NCI-H2029 treated with DMSO at 0.1 percent for 48 hours (cell line): Measurements from ENCODE around the gene KAZN.
"Not testable (repeated sequence)": the region's sequence is repeated elsewhere in the genome, so short reads cannot be mapped to it uniquely, and the experiment has no call there.

Source experiments
- DNase-seq: peaks from one replicate; lab custom pipeline; 2025; lab: John Stamatoyannopoulos, UW

The KAZN gene

DNA sequence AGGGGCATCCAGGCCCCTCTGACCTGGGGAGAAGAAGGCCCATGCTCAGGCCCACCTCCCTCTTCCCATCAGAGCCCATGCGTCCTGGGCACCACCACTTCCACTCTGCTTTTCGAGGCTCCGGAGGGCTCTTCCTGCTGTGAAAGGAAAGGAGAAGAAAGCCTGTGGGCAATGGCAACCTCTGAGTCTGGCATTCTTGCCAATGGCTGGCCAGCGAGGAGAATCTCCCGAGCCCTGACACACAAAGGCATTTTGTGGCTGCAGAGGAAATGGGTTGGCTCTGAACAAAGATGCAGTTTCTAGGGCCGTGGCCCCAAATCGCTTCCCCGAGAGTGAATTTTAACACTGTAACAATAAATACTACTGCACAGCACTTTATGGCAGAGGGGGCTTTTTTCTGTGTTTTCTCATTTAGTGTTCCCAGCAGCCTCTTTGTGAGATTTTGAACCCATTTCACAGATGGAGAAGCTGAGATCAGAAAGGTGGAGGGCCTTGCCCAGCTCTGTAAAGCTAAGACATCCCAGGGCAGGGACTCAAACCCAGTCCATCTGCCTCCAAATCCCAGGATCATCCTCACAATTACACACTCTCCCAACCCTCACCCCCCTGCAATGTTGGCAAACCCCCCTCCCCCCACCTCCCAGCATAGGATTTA, 519.3 kb downstream of the KAZN start:
- no peak for DNase-seq

DNA sequence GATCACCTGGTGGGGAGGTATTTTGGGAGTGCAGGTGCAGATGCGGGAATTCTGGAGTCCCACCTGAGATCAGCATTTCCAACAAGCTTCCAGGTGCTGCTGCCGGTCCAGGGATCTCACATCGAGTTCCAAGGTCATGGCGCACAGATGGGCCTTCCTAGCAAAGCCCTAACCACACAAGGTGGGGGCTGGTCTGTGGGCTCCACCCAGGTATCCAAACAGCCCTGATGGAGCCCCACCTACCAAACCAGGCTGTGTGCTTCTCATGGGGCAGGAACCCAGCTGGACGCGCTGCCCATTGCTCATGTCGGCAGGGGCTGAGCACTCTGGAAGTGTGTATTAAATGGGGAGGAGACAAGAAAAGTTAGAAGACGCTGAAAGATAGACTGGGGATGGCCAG, 520.1 kb downstream of the KAZN start:
- DNase-seq: no peak

DNA sequence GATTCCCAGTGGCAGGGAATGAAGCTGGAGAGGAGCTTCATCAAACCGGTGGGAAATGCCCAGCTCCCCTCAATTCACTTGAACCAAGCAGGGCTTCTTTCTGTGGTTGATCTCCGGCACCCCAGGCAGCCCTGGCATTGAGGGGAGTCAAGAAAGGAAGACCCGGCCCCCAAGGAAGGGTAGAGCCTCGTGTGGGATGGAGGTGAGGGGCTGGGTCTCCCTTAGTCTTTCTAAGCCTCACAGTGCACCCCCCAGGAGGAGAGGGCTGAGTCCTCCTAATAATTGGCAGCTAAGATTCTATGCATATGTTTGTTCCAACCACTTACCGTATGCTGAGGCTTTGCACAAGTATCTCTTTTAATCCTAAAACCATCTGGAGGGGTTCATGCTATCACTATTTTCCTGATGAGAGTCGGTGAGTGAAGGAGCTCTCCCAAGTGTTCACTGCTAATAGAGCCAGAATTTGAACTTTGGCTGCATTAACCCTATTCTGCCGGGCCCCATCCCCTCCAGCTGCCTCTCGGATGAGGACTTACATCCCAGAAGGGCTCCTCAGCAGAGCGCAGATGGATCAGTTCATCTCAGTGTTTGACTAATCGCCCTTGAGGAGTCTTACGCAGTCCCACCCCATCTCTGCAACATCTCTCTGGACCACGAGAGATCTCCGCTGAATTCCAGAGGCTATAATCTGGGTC, 521.9 kb downstream of the KAZN start:
- DNase-seq: no peak

DNA sequence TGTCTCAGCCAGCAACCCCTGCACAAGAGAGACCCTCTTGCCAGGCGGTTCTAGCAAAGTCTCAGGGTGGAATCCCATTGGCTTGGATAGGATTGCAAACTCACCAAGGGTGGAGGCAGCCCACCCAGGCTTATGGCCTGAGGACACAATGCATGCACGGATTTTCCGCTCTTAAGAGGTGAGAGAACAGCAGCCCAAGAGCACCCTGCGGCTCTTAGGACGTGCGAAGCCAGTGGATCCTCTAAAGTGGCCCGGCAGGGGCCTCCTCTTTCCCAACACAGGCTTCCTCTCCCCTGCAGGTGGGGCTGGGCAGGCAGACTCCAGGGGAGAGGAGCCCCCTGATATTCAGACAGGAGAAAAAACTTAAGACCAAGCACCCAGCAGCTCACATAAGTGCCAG, 523.8 kb downstream of the KAZN start:
- no peak for DNase-seq

DNA sequence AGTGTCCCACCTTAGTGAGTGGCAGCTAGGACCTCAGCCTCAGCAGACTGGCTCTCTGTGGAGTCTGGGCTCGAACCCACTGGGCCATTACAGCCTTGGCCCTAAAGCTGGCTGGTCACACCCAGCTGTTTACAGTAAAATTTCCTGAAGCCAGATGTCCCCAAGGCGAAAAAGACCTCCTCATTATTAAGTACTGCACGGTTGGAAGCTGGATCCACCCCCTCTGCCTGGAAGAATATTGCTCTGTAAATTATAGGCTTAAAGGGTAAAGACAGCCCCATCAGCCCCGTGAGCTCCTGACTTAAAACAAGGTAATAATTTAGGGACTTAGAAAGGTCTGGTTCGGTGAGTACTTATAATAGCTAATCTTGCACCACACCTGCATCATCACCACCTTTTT, 524.8 kb downstream of the KAZN start:
- DNase-seq: no peak

DNA sequence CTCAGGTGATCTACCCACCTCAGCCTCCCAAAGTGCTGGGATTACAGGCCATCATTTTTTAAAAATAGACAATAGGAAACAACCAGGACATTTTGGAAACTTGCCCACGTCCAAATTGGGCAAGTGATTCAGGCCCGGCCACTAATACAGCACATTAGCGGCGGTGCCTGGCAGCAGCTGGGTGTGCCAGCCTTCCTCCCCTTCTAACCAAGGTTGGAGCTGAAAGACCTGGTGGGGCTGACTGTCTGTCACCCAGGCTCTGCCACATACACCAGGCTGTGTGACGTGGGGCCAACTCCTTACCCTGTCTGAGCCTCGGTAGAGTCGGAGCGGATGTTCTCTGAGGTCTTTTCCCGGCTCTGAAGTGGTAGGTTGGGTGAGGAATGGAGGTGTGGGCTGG, 525.4 kb downstream of the KAZN start:
- no peak for DNase-seq

DNA sequence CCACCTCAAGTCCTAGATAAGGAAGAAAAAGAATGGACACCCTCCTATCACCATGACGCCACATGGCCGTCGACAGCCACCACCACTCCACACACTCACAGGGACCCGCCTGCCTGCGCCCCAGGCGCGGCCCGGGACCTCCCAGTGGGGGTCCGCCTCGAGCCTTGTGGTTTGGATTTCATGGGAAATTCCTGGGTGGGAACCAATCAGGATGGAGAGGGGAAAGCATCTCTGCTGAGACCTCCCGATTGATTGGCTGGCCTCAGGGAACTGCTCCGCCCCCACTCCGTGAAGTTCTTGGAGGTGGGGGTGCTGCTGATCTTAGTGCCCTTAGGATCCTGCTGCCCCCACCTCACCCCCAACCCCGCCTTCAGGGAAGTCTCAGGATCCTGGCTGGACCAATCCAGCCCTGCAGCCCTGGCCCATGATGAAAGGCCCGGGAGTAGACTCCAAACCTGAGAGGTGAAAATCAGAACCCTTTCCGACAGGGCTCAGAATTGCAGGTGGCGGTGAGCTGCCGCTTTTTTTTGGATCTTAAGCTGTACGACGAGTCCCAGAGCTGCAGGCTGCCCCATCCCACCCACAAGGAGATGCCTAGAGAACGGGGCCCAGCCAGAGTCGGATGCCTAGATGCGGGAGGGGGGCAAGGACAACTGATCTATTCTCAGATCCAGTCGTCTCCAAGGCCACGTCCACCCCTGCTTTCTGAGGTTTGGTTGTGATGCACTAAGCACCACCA, 526.0 kb downstream of the KAZN start:
- no peak for DNase-seq

DNA sequence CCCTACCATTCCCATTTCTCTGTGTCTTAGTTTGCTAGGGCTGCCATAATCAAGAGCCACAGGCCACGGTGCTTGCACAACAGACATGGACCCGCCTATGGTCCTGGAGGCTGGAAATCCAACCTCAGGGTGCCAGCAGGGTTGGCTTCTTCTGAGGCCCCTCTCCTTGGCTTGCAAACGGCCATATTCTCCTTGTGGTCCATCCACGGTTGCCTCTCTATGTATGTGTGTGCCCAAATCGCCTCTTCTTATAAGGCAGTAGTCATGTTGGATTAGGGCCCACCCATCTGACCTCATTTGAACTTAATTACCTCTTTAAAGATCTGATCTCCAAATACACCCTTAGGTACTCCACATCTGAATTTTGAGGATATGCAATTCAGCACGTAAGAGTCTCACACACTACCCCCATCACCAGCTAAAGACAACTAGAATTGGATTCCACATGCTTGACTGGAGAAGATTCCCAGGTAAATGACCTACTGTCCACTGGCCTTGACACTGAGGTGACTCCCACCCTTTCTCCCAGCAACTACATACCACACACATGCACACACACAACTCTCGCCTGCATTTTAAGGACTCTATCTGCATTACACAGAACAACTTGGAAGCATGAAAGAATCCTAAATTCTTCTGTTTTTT, 526.7 kb downstream of the KAZN start:
- DNase-seq: no peak

DNA sequence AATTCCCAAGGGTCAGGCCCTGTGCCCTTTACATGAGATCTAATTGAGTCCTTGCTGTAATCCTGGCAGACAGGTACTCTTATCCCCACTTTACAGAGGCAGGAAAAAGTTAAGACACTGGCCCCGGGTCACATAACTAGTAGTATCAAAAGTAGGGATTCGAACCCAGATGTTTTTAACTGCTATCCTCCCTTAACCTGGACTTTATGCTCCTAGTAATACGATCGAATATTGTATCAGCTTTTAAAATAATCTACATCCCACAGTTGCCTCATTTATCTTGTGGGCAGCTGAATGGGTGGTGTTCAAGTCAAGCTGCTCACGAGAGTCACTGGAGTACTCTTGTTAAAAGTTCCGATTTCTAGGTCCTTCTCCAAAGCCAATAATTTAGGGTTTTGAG, 529.6 kb downstream of the KAZN start:
- no peak for DNase-seq

DNA sequence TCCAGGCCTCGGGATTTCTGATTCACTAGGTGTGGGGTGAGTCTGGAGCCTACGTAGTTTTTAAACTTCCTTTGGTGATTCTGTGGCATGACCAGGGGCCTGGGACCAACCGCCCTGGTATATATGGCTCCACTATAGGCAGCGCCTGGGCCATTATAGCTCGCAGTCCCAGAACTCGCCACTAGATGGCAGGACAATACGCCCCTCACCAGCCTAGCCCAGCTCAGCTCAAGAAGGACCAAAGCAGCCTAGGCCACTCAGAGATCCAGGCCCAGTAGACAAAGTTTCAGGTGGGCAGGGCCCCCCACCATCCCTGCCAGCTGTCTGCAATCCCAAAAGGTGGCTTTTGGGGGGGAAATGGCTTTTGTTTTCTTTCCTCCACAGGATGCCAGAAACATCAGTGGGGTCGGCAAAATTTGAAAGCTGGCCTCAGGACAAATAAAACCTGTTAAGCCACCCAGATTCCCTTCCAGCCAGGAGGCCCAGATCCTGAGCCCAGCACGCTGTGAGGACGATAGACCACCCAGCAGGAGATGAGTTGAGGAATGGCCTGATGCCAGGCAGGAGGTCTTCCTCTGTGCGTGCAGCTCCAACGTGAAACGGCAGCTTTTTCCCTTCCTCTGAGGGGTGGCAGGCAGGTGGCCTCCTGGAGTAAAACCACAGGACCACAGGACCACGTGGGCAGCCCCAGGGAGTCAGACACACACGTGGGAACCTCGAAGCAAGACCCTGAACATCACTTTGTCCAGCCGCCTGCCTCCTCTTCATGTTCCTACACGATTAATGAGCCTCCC, 530.2 kb downstream of the KAZN start:
- peak; percentile 21 for DNase-seq

DNA sequence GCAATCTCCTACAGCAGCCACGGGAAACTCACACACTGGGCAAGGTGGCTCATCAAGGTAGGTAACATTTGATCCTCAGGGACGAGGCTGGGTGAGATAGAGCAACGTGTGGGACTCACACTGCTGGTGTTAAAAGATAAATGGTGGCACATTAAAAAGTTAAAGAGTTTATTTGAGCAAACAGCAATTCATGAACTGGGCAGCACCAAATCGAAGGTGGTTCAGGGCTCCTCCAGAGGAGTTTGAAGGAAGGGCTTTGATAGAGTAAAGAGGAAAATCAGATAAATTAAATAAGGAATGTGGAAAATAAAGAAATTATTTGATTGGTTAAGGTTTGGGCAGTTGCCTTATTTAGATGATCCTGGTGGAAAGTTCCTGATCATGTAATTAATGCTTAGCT, 531.5 kb downstream of the KAZN start:
- DNase-seq: no peak

DNA sequence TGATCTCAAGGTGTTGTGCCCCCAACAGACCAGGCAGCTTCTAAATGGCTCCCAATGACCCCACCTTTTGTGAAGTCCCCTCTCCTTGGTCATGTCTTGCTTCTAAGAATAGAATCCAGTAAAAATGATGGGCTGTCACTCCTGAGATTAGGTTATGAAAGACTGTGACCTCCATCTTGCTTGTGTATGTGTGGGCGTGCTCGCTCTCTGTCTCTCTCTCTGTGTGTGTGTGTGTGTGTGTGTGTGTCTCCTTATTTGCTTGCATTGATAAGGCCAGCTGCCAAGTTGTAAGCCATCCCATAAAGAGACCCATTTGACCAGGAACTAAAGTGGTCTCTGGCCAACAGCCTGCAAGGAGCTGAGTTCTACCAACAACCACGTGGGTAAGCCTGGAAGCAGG, 532.1 kb downstream of the KAZN start:
- no peak for DNase-seq

DNA sequence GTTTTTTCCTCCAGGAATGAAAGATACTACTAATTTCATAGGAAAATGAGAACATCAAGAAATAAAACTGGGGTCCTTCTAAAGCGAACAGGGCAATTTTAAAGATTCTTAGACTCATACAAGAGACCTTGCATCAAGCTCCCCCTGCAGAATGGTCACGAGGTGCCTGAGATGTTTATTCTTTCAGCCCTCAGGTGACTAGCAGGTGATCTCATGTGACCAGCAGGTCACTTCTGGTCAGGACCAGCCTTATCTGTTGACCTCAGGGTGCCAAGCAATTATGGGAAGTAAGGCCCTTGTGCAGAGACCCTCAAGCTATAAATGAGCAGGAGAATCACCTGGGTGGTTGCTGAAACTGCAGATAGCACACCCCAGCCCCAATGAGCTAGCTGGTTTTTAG, 534.5 kb downstream of the KAZN start:
- DNase-seq: no peak

DNA sequence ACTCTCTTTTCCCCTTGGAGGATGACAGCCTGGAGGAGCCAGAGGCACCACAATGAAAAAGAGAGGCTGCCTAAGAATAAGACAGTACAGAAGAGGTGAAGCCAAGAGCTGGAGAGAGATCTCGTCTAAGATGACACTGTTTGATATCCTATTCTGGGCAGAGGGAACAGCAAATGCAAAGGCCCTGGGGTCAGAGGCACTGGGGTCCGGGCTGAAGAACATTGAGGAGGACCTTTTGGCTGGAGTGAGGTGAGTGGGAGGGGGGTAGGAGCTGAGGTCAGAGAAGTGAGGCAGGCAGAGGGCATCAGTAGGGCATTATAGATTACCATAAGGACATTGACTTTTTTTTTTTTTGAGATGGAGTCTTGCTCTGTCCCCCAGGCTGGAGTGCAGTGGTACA, 535.8 kb downstream of the KAZN start:
- no peak for DNase-seq

DNA sequence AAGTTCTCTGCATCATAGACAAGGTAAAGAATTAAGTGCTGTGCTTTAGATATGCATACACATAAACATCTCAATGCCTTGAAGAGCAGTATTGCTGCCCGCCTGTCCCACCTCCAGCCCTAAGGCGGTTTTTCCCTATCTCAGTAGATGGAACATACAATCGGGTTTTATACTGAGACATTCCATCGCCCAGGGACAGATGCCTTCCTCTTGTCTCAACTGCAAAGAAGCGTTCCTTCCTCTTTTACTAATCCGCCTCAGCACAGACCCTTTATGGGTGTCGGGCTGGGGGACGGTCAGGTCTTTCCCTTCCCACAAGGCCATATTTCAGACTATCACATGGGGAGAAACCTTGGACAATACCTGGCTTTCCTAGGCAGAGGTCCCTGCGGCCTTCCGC, 537.1 kb downstream of the KAZN start:
- DNase-seq: not testable (repeated sequence)

DNA sequence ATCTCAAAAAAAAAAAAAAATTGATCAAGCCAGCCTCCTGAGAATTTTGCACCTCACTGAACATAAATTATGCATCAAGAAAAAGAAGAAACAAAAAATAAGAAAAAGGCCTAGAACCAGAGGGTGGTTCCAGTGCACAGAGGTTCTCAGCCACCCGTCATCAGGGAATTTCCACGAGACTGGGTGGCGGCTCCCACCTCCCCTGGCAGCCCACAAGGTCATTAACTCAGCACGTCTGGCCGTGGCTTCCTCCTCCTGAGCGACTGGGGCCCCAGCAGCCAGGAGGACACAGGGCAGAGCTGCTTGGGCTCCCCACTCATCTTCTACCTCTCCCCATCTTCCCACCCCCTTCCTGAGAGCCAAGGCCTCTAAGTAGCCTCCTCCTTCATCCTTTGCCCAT, 539.3 kb downstream of the KAZN start:
- DNase-seq: no peak

DNA sequence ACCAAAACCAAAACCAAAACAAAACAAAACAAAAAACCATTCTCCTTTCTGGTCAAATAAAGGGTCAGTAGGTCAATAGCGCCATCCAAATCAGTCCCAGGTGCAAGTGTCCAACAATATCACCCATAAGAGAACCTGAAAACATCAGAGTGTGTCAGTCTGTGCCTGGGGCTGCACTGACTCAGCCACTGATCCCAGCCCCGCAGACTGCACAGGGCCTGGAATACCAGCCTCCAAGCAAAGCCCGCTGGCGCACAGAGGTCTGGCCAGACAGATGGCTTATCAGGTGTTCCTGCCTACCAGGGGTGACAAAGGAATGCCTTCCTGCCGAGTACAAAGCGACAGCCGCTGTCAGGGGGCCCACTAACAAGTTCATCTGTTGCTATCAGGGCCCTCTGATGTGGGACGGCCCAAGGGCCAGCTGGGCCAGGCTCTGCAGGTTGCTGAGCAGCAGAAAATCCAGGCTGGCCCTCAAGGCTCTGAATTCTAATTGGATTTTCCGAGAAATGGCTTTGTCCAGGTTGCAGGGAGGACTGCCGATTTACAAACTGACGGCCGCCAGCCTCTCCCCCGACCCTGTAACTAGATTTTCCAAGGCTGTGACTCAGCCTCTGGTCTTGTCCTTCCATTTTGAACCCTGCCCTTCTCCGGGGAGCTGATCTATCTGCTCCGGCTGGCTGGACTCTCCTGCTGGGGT, 541.3 kb downstream of the KAZN start:
- no peak for DNase-seq

DNA sequence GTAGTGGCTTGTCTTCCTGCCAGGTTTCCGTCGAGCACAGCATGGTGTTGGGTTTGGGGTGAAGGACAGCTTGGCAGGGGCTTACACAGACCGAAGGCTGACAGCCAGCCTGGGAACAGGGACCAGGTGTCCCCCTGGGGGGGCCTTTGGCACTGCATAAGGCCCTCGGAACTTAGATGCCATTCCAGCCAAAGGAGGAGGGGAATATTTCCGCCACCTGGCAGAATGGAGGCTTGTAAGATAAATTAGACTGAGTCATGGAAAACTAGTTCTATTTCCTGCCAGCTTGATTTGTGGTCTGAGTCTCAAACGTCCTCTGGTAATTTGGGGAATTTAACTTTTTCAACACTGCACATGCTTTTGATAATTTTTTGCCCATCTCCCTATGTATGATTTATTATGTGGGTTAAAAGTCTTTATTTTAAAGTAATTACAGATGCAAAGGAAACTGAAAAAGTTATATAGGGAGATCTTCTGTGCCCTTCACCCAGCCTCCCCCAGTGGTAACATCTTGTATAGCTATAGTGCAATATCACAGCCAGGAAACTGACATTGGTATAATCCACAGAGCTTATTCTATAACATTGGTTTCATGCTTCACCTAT, 543.6 kb downstream of the KAZN start:
- DNase-seq: no peak

DNA sequence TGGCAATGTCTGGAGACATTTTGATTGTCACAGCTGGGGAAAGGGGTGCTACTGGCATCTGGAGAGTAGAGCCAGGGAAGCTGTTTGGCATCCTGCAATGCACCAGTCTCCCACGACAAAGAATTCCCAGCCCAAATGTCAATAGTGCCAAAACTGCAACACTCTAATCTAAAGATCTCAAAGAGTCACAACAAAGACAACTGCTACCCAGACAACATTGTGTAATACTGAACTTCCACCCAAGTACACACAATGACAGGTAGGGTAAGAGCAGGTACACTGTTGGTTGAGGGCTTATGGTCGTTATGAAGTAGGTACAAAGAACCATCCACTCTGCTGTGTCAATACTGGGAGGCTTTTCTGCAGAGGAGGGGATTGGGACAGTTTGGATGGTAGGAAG, 546.8 kb downstream of the KAZN start:
- DNase-seq: no peak

DNA sequence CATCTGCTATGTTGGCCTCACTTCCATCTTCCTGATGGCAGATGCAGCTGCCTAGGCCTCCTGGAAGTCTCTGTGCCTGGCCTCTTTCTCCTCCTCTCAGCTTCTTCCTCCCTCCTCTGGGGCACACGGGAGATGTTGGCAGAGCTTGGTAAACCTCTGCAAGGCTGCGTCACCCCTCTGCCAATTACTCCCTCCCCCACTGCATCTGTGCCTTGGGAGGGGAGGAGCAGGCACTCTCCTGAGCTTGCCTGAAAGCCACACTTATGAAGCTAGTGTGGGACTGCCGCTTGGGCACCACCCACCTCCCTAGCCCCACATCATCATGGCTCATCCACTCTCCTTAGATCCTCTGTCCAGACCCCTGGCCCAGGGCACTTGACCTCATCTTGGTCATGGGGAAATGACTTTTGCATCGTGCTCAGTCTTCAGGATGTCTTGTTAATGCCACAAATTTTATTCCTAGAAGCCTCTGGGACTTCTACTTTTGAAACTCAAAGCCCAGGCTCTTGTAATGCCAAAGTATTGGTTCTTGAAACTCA, 547.7 kb downstream of the KAZN start:
- no peak for DNase-seq

DNA sequence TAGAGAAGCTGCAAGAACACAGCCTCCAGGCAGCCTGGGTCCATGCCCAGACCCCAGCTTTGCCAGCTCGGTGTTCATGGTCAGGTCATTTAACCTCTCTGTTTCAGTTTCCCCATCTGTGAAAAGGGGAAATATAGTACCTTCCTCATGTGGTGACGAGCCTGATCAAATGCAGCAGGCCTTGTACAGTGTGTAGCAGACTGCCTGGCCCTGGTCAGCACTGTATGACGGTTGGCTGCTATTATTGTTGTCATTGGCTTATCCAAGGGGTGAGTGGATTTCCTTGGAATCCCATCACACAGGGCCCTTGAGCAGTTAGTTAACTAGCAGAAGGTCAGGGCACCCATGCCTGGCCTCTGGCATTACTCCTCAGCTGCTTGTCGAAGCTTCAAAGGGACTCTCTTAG, 548.5 kb downstream of the KAZN start:
- DNase-seq: no peak
